SHP77 treated with DMSO at 0.1 percent for 48 hours (cell line): ENCODE measurements around the gene NOA1.
A peak's percentile ranks its signal among the peaks of the same experiment; 100 is the strongest.

Experiments
- DNase-seq: peaks from one replicate; lab custom pipeline; 2025; lab: John Stamatoyannopoulos, UW

NOA1 gene

GRCh38 chr4:56977321-56978012 lies at the start of gene NOA1:
Gene NOA1 (minus strand): TSS chr4:56977606. CDS start chr4:56977585, 21 bp downstream.
- DNase-seq = peak; percentile 99

GRCh38 chr4:57023104-57023503 lies 45.7 kb upstream of the NOA1 start:
- no peak for DNase-seq

GRCh38 chr4:57020467-57021101 lies 43.2 kb upstream of the NOA1 start:
- DNase-seq = no peak

GRCh38 chr4:57018980-57019379 lies 41.6 kb upstream of the NOA1 start:
- DNase-seq = no peak

- no peak for DNase-seq
Measured at GRCh38 chr4:57013543-57014120, 36.2 kb upstream of the NOA1 start.

- no peak for DNase-seq
Measured at GRCh38 chr4:56999751-57000150, 22.3 kb upstream of the NOA1 start.

GRCh38 chr4:56995525-56995924 lies 18.1 kb upstream of the NOA1 start:
- DNase-seq = no peak

- no peak for DNase-seq
Measured at GRCh38 chr4:56990109-56990905, 12.9 kb upstream of the NOA1 start.

GRCh38 chr4:56986952-56987351 lies 9.5 kb upstream of the NOA1 start:
- no peak for DNase-seq

- no peak for DNase-seq
Measured at GRCh38 chr4:56986192-56986591, 8.8 kb upstream of the NOA1 start.

- DNase-seq = no peak
Measured at GRCh38 chr4:56981795-56982201, 4.4 kb upstream of the NOA1 start.

GRCh38 chr4:56979421-56980072 lies 2.1 kb upstream of the NOA1 start:
- no peak for DNase-seq

- peak; percentile 95 for DNase-seq
Measured at GRCh38 chr4:56978750-56979303, 1.4 kb upstream of the NOA1 start, which contains the start of gene POLR2B. Gene POLR2B (plus strand): TSS chr4:56978896. CDS start chr4:56978986, 90 bp downstream.

GRCh38 chr4:56976837-56977320 lies 527 bp downstream of the NOA1 start:
- DNase-seq = no peak

GRCh38 chr4:56976283-56976836 lies 1.0 kb downstream of the NOA1 start:
- DNase-seq = no peak

GRCh38 chr4:56973336-56973735 lies 4.1 kb downstream of the NOA1 start:
- no peak for DNase-seq

GRCh38 chr4:56972809-56973208 lies 4.6 kb downstream of the NOA1 start:
- no peak for DNase-seq

GRCh38 chr4:56972389-56972788 lies 5.0 kb downstream of the NOA1 start:
- DNase-seq = no peak

- DNase-seq = no peak
Measured at GRCh38 chr4:56971383-56971782, 6.0 kb downstream of the NOA1 start.

- no peak for DNase-seq
Measured at GRCh38 chr4:56961107-56961500, 16.3 kb downstream of the NOA1 start.

GRCh38 chr4:56959100-56959499 lies 18.3 kb downstream of the NOA1 start:
- no peak for DNase-seq
